B cell (primary cell): Measurements from ENCODE around the gene PYURF. TPM values are rescaled to one million over a fixed set of nuclear protein-coding genes. Genes with fewer than 3 reads are reported as not detected.
A peak's percentile ranks its signal among the peaks of the same experiment; 100 is the strongest.

ENCODE experiments used
- ATAC-seq: fragments of 200-7000 bp; cut with Tn5 transposase; one replicate; pipeline ENCODE4 v1.10.0; 2021; ENCODE audit warnings: low read depth, mild to moderate bottlenecking, moderate number of reproducible peaks, moderate library complexity
- CTCF ChIA-PET: fragments of 350-600 bp; sonication (Branson Sonifier 250); formaldehyde crosslinking; loops from one replicate; lab custom pipeline; 2021; ENCODE audit warnings: antibody characterized with exemption, inconsistent platforms; lab: Charles Lee
- POLR2A ChIA-PET: fragments of 350-600 bp; sonication (Branson Sonifier 250); formaldehyde crosslinking; loops from one replicate; lab custom pipeline; 2021; ENCODE audit warnings: antibody characterized with exemption; lab: Charles Lee
- DNase-seq: peaks from one replicate; pipeline ENCODE4 v3.0.0; 2013
- H2AFZ ChIP-seq: 2 replicates; pipeline ENCODE4 v1.6.1; 2012; ENCODE audit warnings: mild to moderate bottlenecking, low read depth, low read length; ENCODE audit not compliant: insufficient read depth, poor library complexity, severe bottlenecking
- H3K27ac ChIP-seq, 2 donors: 1 replicate in 1 of 2; 2 replicates in 1 of 2; pipeline ENCODE4 v1.5.1; 2012 to 2013; ENCODE audit warnings: low read length in 2 of 2, mild to moderate bottlenecking in 2 of 2, moderate library complexity in 1 of 2
- H3K27me3 ChIP-seq, 4 experiments: fragments of 200-600 bp in 1 of 4; sonication (generic) in 1 of 4; replicated peaks in 1 of 4; 1 replicate in 2 of 4; 2 replicates in 2 of 4; pipeline versions ENCODE4 v1.6.1 to v1.7.0; 2013 to 2016; ENCODE audit warnings: low read length in 3 of 4, mild to moderate bottlenecking in 2 of 4, mixed read lengths in 1 of 4, moderate library complexity in 1 of 4; ENCODE audit not compliant: insufficient read depth in 4 of 4, control insufficient read depth in 3 of 4; ENCODE audit errors: control extremely low read depth in 1 of 4
- H3K36me3 ChIP-seq, 2 experiments: replicated peaks in 1 of 2; 1 replicate in 1 of 2; 2 replicates in 1 of 2; pipeline versions ENCODE4 v1.6.1 to v1.7.1; 2013; ENCODE audit warnings: low read length in 1 of 2; ENCODE audit not compliant: insufficient read depth in 2 of 2, control insufficient read depth in 1 of 2; ENCODE audit errors: control extremely low read depth in 1 of 2, extremely low read depth in 1 of 2
- H3K4me1 ChIP-seq, 2 donors: fragments of 200-600 bp in 1 of 2; sonication (generic) in 1 of 2; 1 replicate in 1 of 2; 2 replicates in 1 of 2; pipeline versions ENCODE4 v1.5.1 to v1.6.1; 2013 to 2017; ENCODE audit warnings: low read length in 2 of 2; ENCODE audit not compliant: control insufficient read depth in 2 of 2, insufficient read depth in 2 of 2
- H3K4me2 ChIP-seq: replicated peaks from 2 replicates; pipeline ENCODE3; 2012; ENCODE audit warnings: mild to moderate bottlenecking, low read depth, low read length; ENCODE audit not compliant: poor library complexity, severe bottlenecking
- H3K4me3 ChIP-seq, 5 experiments: fragments of 200-600 bp in 1 of 5; sonication (generic) in 1 of 5; 1 replicate in 3 of 5; 2 replicates in 2 of 5; pipeline versions ENCODE4 v1.5.1 to v1.7.0; 2011 to 2016; ENCODE audit warnings: low read length in 4 of 5, mild to moderate bottlenecking in 4 of 5, low read depth in 2 of 5, control low read depth in 1 of 5, moderate library complexity in 1 of 5; ENCODE audit not compliant: insufficient read depth in 1 of 5; ENCODE audit errors: control extremely low read depth in 1 of 5, extremely low read depth in 1 of 5
- H3K79me2 ChIP-seq: fragments of 200-600 bp; sonication (generic); one replicate; pipeline ENCODE4 v1.6.0; 2016; ENCODE audit warnings: low read length; ENCODE audit not compliant: control insufficient read depth, insufficient read depth
- H3K9ac ChIP-seq: fragments of 200-600 bp; sonication (generic); 2 replicates; pipeline ENCODE4 v1.6.1; 2017; ENCODE audit warnings: mild to moderate bottlenecking, low read length, moderate library complexity
- H3K9me3 ChIP-seq, 3 donors: one replicate each; pipeline versions ENCODE4 v1.6.1 to v1.7.1; 2013; ENCODE audit warnings: low read length in 2 of 3; ENCODE audit not compliant: control insufficient read depth in 2 of 3, insufficient read depth in 1 of 3; ENCODE audit errors: control extremely low read depth in 1 of 3
- H4K20me1 ChIP-seq: 2 replicates; pipeline ENCODE4 v1.6.0; 2012; ENCODE audit warnings: mild to moderate bottlenecking, low read length; ENCODE audit not compliant: insufficient read depth, control insufficient read depth, poor library complexity, severe bottlenecking
- H3K27ac Mint-ChIP-seq: one replicate; pipeline ENCODE4 v1.8.0; 2021; ENCODE audit warnings: mixed read lengths
- H3K27me3 Mint-ChIP-seq: one replicate; pipeline ENCODE4 v1.8.0; 2021; ENCODE audit warnings: mixed read lengths
- H3K4me1 Mint-ChIP-seq: one replicate; pipeline ENCODE4 v1.8.0; 2021; ENCODE audit warnings: mixed read lengths
- H3K4me3 Mint-ChIP-seq: one replicate; pipeline ENCODE4 v1.8.0; 2021; ENCODE audit warnings: mixed read lengths
- H3K9me3 Mint-ChIP-seq: one replicate; pipeline ENCODE4 v1.8.0; 2022; ENCODE audit warnings: mixed read lengths; ENCODE audit not compliant: insufficient read depth
- CTCF ChIP-seq: fragments of 200-600 bp; IDR thresholded peaks from one replicate; pipeline ENCODE4 v1.8.0; 2022; ENCODE audit warnings: antibody characterized with exemption, mild to moderate bottlenecking
- EZH2 ChIP-seq: IDR thresholded peaks from 2 replicates; pipeline ENCODE4 v1.6.1; 2012; ENCODE audit warnings: borderline replicate concordance, low read depth, mild to moderate bottlenecking, moderate library complexity, low read length; ENCODE audit not compliant: insufficient read depth, poor library complexity, severe bottlenecking
- WGBS: methylation state at CpG from one replicate; pipeline ENCODE4 v1.1.5; 2013; ENCODE audit warnings: missing lambda C conversion rate; ENCODE audit not compliant: insufficient coverage; 5-methylcytosine and 5-hydroxymethylcytosine counted together
- intact Hi-C: fragments of 100-400 bp; cut with micrococcal nuclease; formaldehyde crosslinking; loops from one replicate; pipeline ENCODE4 v1.10.0; 2022
- polyA plus RNA-seq: library from polyadenylated mRNA; depleted of rRNA; stranded (reverse); fragments of >200 nt; gene quantifications from 2 replicates; pipeline ENCODE4 v1.2.3, GENCODE V29; 2012
- total RNA-seq, 2 donors: library from RNA; stranded (reverse); fragments of 120-200 nt in 1 of 2; gene quantifications; 1 replicate in 1 of 2; 2 replicates in 1 of 2; pipeline versions ENCODE4 v1.2.3 to v1.2.4, GENCODE V29; 2013 to 2022

Gene PYURF
- total and polyA plus RNA-seq, 2 donors (not counting 1 experiment from before 2014, with no cell fraction given), result 14.9 to 38.1 TPM

- intact Hi-C loops, result no loop called here
- peaks cover 5 to 12% of the 10 kb centered on the region in 2 donors for H3K4me1 ChIP-seq
- no peak for ATAC-seq
Measured at GRCh38 chr4:88527787-88528186, 4.2 kb upstream of the PYURF start.

More at GRCh38 chr4:88527787-88528186, 4.2 kb upstream of the PYURF start:
- H3K4me2 ChIP-seq, result no peak overlapping the region
- no peaks in the 10 kb centered on the region for H4K20me1 ChIP-seq
- DNase-seq, result no peak
- no peaks in the 10 kb centered on the region for H3K27me3 Mint-ChIP-seq
- peak overlapping the region; percentile 60 for H3K4me3 Mint-ChIP-seq
- no peaks in the 10 kb centered on the region for H3K9me3 ChIP-seq
- no peak overlapping the region for H3K9ac ChIP-seq
- H2AFZ ChIP-seq, result no peak overlapping the region
- no peak overlapping the region for H3K27ac ChIP-seq
- CTCF ChIA-PET, result interaction anchor here (1.2 to 5.2 kb wide), 5 partner anchors 10 to 496 kb away, joined by 3 to 54 read pairs (median 7); no protein-coding TSS in a partner anchor
- TF ChIP-seq CTCF, result no peak
- TF ChIP-seq EZH2, result no peak
- H3K79me2 ChIP-seq, result peaks cover 6% of the 10 kb centered on the region
- POLR2A ChIA-PET, result interaction anchor here (1.2 kb wide), 1 partner anchor 295 kb away, joined by 3 read pairs; no protein-coding TSS in a partner anchor
- H3K4me1 Mint-ChIP-seq, result peaks cover 8% of the 10 kb centered on the region
- no peaks in the 10 kb centered on the region for H3K9me3 Mint-ChIP-seq
- no peaks in the 10 kb centered on the region for H3K36me3 ChIP-seq
- WGBS, result 71% methylated on average over 6 of the region's 8 CpGs
- H3K4me3 ChIP-seq, result no peak overlapping the region
- H3K27ac Mint-ChIP-seq, result no peak overlapping the region
- H3K27me3 ChIP-seq, result no peaks in the 10 kb centered on the region
